ENCODE measurements around the gene DDOST.
"Not testable (repeated sequence)": the region's sequence is repeated elsewhere in the genome, so short reads cannot be mapped to it uniquely, and the experiment has no call there.

DDOST gene

GRCh38 chr1:20619999-20620398 is 41.2 kb downstream of the DDOST start:
- DNase-seq, result no peak

GRCh38 chr1:20618550-20618949 is 42.6 kb downstream of the DDOST start:
- DNase-seq, result no peak

GRCh38 chr1:20616847-20617487 is 44.2 kb downstream of the DDOST start:
- no peak for DNase-seq

- no peak for DNase-seq
Observed at GRCh38 chr1:20615946-20616846, 45.0 kb downstream of the DDOST start.

- DNase-seq, result no peak
Observed at GRCh38 chr1:20614131-20614579, 47.0 kb downstream of the DDOST start.

- DNase-seq, result no peak
Observed at GRCh38 chr1:20612221-20612746, 48.9 kb downstream of the DDOST start.

GRCh38 chr1:20611652-20612051 is 49.5 kb downstream of the DDOST start:
- no peak for DNase-seq

- DNase-seq, result no peak
Observed at GRCh38 chr1:20610970-20611369, 50.2 kb downstream of the DDOST start.

GRCh38 chr1:20609541-20609940 is 51.6 kb downstream of the DDOST start:
- no peak for DNase-seq

GRCh38 chr1:20606801-20607570 is 54.2 kb downstream of the DDOST start:
- DNase-seq, result not testable (repeated sequence)

GRCh38 chr1:20604678-20605077 is 56.5 kb downstream of the DDOST start:
- DNase-seq, result no peak

GRCh38 chr1:20603504-20604464 is 57.4 kb downstream of the DDOST start:
- DNase-seq, result no peak

GRCh38 chr1:20602851-20603450 is 58.2 kb downstream of the DDOST start:
- DNase-seq, result no peak
